H1 (cell line): ENCODE measurements around the gene MTMR2. TPM values are rescaled to one million over a fixed set of nuclear protein-coding genes. Genes with fewer than 3 reads are reported as not detected.

Experiments used
- ASH2L ChIP-seq: fragments of 200-600, 300-600 bp; sonication (generic); IDR thresholded peaks from one replicate; pipeline ENCODE4 v1.7.1; 2017; ENCODE audit warnings: low read length
- CBX8 ChIP-seq: fragments of 300-800, 300-1000 bp; sonication (generic); IDR thresholded peaks from 2 replicates; pipeline ENCODE4 v1.7.1; 2016; ENCODE audit warnings: low read depth, low read length, borderline replicate concordance
- CHD7 ChIP-seq: fragments of 300-600 bp; sonication (generic); IDR thresholded peaks from 2 replicates; pipeline ENCODE4 v1.7.1; 2012; ENCODE audit warnings: low read length, moderate library complexity, mild to moderate bottlenecking, inconsistent platforms; ENCODE audit not compliant: insufficient replicate concordance
- JUND ChIP-seq: IDR thresholded peaks from 2 replicates; pipeline ENCODE4 v1.6.1; 2011; ENCODE audit warnings: mild to moderate bottlenecking, improper control_type of control experiment, low read length
- RAD21 ChIP-seq, 2 experiments: IDR thresholded peaks in 1 of 2; conservative IDR thresholded peaks in 1 of 2; 2 replicates each; pipeline ENCODE4 v1.6.1; 2011; ENCODE audit warnings: low read depth in 2 of 2, low read length in 2 of 2, improper control_type of control experiment in 1 of 2, inconsistent platforms in 1 of 2, mild to moderate bottlenecking in 1 of 2, moderate library complexity in 1 of 2
- RBBP5 ChIP-seq: IDR thresholded peaks from 2 replicates; pipeline ENCODE4 v1.7.1; 2012; ENCODE audit warnings: low read depth, mild to moderate bottlenecking, inconsistent platforms, low read length, moderate library complexity, borderline replicate concordance
- SAP30 ChIP-seq: fragments of 300-600 bp; sonication (generic); IDR thresholded peaks from 2 replicates; pipeline ENCODE4 v1.7.1; 2012; ENCODE audit warnings: low read length, moderate library complexity, mild to moderate bottlenecking, inconsistent platforms; ENCODE audit not compliant: insufficient read depth, insufficient replicate concordance
- SIX5 ChIP-seq: IDR thresholded peaks from 2 replicates; pipeline ENCODE4 v1.6.1; 2011; ENCODE audit warnings: mild to moderate bottlenecking, low read depth, low read length
- SP2 ChIP-seq: IDR thresholded peaks from 2 replicates; pipeline ENCODE4 v1.6.1; 2012; ENCODE audit warnings: mild to moderate bottlenecking, low read length, inconsistent platforms
- SP4 ChIP-seq: IDR thresholded peaks from 2 replicates; pipeline ENCODE4 v1.6.1; 2012; ENCODE audit warnings: low read length, inconsistent platforms
- polyA plus RNA-seq, 7 experiments: library from polyadenylated mRNA; depleted of rRNA in 3 of 7; stranded (reverse) in 5 of 7; unstranded in 2 of 7; fragments of >200 nt in 5 of 7; fragments of 200-250 nt in 2 of 7; gene quantifications; 1 replicate in 5 of 7; 2 replicates in 1 of 7; 4 replicates in 1 of 7; pipeline versions ENCODE4 v1.2.1 to v1.2.3, GENCODE V29; 2011 to 2013; ENCODE audit warnings: missing spikeins in 2 of 7, mixed read lengths in 2 of 7
- total RNA-seq: library from RNA; stranded (reverse); fragmentation: NEBNext Ultra II Directional; extraction: Animal tissue kit (Norgen Biotek cat#: 25700); gene quantifications from 2 replicates; pipeline ENCODE4 v1.2.1, GENCODE V29; 2021

Gene MTMR2
- total and polyA plus RNA-seq, 2 of the 8 experiments (the other 6 are each of a cell fraction or from before 2014, with no cell fraction given), result 16.7 to 52.9 TPM

DNA sequence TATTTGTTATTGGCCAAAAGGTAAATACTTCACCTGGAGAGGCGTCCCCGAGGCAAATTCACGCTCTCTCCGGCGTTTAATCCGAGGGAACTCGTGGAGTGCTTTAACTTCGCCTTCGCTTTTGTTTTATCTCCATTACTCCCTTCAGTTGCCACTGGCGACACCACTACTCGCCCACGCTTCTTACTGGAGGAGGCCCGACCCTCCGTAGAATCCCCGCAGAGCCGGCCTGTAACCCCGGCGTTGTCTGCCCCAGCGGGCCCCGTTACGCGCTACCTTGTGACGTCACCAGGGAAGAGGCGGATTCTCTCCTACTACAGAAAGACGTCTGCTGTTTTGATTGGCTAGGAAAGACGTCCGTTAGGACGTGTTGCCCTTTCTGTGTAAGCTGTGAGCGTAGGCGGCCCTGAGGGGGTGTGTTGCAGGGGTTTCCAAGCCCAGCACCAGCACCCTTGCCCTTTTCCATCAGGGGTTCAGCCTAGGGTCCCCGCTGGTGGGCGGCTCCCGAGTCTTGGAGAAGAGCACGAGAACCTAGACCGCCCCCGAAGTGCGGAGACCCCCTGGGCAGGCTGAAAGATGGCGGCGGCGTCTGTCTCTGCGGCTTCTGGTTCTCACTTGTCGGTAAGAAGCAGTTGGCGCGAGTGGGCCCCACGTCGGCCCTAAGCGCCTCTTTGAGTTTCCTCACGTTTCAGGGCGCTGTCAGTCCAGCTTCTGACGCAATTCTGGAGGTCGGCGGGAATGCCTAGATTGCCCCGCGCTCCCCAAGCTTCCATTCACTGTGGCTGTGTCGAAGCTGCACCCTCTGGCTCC lies 133.6 kb downstream of the MTMR2 start, which contains the start of gene CEP57 (continued):
- TF ChIP-seq CHD7 (no peak), SP2 (peak; percentile 56), CBX8 (no peak), SP4 (no peak), RBBP5 (peak; percentile 4; the same call in 1 of the 2 replicates), SAP30 (peak; percentile 84), SIX5 (no peak), JUND (peak; percentile 77; the same call in 1 of the 2 replicates), RAD21 (IDR thresholded peaks at IDR 0.05 in 1 of 2, conservative IDR thresholded peaks at IDR 0.05 in 1 of 2; ENCODE audit: low read depth in 2 of 2, low read length in 2 of 2) (no peak), ASH2L (peak; percentile 51)
